ENCODE data around the gene AIPL1. TPM values are rescaled to one million over a fixed set of nuclear protein-coding genes. Genes with fewer than 3 reads are reported as not detected.

The AIPL1 gene
- polyA plus RNA-seq, 12 donors = not detected

DNA sequence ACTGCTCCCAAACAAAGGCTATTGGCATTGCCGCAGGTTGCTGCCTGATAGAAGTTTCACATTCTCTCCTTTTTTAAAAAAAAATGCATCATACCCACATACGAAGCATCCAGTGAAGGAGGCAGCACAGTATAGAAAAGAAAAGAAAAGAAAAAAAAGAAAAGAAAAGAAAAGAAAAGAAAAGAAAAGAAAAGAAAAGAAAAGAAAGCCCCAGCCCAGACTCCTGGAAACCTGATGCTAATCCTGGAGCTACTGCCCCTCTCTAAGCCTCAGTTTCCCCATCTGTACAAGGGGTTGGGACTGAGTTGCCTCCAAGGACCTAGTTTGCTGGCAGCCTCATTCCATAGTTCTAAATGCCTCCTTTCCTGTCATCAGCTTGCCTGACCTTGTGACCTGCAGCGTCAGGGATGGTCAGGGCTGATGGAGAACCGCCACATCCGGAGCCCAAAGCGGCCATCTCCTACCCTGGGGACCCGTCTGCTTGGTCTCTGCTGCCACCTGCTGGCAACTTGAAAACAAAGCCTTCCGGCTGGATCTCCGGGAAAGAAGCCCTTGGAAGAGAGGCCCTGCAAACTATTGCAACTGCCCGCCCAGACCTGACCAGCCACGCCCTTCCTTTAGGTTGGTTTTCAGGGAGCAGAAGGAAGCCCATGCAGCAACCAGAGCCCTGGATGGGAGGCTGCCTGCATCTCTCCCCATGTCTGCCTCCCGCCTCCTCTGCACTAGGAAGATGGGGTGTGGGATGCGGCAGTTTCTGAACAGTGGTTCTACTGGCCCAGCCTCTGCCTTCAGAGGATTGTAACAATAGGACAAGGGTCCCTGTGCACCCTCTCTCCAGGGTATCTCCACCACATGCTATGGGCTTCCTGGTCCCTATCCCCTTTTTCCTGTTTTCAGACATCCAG lies 13.0 kb downstream of the AIPL1 start:
- DNase-seq = peak; percentile 71

DNA sequence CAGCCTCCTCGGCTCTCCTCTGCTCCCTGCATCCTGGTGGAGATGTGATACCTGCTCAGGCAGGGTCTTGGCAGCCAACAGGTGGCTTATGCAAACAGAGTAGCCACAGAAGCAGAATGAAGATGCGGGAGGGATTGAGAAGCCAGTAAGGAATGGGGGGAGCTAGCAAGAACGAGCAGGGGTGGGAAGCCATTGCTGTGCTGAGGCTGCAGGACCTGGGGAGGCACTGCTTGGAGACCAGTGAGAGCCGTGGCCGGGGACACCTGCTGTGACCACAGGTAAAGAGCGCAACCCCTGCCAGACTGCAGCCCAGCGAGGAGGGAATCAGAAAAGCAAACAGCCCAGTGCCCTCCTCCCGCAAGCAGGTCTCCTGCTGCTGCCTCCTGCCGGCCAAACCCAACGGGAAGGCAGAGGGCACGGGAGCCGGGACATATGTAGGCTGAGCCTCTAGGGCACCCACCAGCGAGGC lies 14.7 kb downstream of the AIPL1 start:
- DNase-seq = no peak

DNA sequence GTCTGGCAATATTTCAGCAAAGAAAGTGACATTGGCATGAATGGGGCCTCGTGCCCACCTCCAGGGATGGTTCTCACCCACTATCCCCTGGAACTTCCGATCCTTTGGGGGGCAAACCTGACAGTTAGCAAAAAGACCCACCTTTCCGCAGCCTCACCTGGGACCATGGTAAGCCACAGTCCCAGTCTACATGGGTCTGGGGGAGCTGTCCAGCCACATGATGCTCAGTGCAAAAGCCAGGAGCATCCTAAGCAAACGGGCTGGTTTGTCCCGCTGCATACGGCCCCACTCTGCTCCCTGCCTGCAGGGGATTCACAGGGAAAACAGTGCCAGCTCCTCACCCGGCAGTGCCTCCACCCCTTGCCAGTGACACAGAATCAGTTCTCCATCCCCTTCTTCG lies 19.3 kb downstream of the AIPL1 start:
- no peak for DNase-seq

DNA sequence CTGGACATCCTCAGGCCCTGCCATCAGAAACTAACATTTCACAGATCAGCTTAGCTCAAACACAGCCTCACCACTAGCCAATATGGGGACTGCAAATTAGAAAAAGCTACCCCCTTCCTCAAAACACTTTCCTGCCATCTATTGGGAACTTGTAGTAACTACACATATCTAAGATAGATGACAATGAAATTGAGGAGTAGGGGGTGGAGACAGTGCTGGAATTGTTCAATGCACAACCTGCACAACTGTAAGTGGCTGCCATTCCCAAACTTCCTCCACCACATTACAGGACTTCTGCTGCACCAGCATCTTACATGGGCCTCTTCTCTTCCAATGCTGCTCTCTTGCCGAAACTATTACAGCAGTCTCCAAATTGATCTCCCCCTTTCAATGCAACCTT lies 21.9 kb downstream of the AIPL1 start:
- DNase-seq = no peak

DNA sequence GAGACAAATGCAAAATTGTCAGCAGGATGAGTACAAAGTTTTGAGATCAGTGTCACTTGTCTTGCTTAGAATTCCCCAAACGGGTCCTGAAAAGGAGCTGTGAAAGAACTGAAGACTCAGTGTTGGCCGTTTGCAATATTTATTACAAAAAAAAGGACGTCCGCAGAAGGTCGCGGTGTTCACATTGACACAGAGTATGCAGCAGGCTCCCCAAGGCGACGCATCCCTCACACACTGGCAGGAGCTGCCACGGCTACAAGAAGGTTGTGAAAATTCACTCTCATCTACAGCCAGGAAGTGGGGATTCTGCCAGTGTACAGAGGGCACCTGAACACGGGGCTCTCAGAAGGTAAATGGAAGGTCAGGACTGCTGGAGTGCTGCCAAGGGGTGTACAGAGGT lies 26.2 kb downstream of the AIPL1 start:
- DNase-seq = no peak

DNA sequence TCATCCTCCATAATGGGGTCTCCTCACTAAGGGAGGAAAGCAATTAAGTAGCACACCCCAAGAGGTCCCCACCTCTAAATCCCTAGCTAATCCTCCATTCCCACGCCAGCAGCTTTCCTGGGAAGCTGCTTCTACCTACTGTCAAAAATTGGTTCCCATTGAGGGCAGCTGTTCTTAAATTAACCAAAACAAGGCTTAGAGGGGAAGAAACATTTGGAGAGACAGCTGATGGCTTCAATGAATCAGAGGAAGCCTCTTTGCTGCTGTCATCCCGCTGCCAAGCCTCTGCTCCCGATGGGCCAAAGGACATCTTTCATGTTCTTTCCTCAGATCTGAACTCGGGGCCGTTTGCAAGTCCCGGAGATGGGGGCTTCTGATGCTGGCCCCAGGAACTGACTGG lies 26.6 kb downstream of the AIPL1 start:
- DNase-seq = no peak

DNA sequence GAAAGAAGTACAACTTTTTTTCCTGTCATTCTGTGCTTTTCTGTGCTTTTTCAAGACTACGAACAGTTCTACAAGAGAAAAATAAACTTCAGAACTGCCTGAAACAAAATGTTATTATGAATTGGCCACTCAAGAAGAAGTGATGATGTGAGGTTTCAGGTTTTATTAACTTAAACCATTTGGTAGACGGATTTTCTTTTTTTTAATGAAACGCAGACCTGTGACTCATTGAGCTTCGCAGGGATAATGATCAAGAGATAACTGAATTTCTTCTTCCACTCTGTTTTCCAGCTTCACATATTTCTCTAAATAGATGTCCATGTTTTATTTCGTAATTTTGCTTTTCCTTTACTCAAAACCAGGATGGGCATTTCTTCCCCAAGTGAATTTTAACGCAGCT lies 32.7 kb downstream of the AIPL1 start:
- DNase-seq = no peak

DNA sequence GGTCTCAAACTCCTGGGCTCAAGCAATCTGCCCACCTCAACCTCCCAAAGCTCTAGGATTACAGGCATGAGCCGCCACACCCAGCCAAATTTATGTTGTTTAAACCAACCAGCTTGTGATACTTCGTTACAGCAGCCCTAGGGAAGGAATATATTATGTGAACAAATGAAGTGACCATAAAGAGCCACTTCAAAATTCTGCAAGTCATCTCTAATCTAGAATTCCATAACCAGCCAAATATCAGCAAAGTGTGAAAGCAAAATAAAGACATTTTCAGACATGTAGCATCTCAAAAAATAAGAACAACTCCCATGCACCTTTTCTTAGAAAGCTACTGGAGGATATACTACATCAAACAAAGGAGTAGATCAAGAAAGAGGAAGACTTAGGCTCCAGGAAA lies 36.0 kb downstream of the AIPL1 start:
- DNase-seq = no peak

DNA sequence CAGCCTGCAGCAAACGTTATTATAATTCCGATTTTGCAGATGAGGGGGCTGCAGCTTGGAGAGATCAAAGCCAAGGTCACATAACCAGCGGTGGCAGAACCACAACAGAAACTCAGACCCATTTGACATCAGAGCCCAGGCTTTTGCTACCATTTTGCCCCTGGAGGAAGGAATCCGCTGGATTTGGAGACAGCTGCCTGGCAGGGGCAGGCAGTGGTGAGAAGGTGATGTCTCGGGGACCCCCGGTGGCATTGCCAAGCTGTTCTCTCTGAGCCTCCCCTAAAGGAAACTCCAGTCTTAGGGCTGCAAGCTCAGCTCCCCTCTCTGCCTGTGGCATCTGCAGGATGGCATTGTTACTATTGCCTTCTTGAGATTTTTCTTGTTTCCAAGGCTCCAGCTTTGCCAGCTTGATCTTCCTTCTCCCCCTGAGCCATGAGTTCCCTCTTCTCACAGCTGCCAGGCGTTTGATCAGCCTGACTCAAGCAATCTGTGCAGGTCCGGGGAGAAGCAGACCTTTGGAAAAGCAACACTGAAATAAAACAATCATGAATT lies 40.8 kb downstream of the AIPL1 start:
- no peak for DNase-seq

DNA sequence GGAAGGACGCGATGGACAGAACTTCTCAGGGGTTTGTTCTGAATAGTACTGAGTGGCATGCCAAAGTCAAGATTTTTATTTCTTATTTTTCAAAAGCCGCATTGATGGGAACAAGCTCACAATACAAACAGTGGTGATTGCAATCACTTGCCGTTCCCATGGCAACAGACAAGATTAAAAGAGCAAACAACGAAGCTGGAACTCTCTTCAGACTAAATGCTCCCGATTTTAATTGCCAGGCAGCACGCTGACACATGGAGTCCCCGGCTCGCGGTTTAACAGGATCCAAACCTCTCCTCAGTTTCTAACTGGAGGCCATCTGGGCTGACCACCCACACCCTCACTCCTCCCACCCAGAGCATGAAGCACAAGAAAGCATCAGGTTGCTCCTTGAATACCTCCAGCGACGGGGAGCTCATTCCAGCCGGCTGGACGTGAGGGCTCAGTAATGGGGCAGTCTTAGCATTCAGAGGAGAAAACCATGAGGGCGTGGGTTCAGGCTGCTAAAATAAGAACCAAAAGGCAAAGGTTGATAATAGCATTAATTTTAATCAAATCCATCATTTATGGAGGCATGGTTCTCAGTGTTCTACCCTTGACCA lies 41.5 kb downstream of the AIPL1 start:
- no peak for DNase-seq

DNA sequence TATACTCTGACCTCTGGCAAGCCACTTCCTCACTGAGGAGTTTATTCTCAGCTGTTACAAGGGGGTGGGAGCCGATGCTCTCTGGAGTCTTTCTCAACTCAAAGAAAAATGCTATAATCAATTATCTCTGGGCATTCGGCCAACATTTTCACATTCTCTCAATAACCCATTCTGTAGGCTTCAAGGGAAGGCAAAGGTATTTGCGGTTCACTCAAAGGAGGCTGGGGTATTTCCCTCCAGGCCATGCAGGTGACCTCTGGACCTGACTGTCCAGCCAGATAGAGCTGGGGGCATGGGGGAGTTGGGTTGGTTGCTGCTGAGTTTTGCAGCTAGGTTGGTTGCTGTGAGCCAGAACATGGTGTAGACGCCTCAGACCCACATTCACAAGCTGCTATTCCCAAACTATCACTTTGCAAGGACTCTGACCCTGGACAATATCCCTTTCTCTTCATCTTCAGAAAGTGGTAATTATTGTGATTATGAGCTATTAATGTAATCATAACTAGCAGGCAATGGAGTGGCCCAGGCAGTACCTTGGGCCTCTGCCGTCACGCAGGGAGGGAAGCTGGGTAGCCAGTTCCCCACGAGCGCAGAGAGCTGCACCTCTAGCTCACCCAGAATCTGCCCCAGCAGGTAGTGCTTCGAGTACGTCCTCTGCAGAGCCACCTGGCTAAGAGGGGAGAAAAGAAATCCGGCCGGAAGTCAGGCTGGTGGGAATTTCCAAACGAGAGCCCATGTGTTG lies 42.1 kb downstream of the AIPL1 start:
- DNase-seq = no peak

DNA sequence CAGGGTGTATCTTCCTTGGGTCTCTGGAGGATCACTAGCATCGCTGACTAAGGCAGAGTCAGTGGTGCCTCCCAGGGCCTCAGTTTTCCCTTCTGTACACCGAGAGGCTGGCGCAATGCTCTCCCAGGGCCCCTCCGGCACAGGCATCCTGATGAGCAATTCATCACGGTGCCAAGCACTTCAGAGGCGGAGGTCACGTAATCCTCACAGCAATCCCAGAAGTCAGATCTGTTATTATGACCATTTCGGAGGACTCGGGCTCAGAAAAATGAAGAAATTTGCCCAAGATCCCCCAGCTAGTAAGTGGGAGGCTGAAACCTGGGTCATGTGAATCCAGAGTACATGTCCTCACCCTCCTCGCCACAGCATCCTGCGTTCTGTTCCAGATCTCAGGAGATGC lies 46.5 kb downstream of the AIPL1 start:
- DNase-seq = no peak

DNA sequence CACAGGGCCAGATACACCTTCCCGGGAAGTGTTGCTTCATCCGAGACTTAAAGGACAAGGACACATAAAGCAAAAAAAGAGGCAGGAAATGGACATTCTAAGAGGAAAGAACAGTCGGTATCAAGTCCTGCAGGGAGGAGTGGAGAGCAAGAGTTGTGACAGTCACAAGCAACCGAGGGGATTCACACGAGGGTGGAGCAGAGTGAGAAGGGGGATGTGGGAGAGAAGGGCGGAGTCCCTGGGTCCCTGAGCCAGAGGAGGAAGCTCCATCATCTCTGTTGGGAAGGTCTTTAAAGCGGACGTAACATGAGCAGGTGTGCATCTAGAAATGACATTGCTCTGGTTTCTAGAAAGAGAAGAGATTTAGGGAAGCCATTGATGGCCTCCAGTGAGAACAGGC lies 47.1 kb downstream of the AIPL1 start:
- no peak for DNase-seq

DNA sequence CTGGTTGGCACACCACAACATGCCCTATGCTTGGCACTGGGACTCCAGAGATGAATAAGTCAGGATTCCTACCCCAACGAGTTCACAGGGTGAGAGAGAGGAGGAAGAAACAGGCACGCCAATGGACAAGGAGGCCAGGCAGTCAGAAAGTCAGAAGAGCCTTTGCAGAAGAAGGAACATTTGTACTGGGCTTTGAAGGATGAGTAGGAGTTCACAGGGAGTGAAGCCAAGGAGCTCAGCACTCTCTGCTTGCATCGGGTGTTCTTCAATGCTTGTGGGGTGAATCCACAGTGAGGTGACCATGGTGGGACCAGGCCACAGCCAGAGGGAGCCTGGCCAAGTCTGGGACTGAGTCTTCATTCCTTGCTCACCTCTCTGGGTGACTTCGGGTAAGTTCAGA lies 47.5 kb downstream of the AIPL1 start:
- no peak for DNase-seq

DNA sequence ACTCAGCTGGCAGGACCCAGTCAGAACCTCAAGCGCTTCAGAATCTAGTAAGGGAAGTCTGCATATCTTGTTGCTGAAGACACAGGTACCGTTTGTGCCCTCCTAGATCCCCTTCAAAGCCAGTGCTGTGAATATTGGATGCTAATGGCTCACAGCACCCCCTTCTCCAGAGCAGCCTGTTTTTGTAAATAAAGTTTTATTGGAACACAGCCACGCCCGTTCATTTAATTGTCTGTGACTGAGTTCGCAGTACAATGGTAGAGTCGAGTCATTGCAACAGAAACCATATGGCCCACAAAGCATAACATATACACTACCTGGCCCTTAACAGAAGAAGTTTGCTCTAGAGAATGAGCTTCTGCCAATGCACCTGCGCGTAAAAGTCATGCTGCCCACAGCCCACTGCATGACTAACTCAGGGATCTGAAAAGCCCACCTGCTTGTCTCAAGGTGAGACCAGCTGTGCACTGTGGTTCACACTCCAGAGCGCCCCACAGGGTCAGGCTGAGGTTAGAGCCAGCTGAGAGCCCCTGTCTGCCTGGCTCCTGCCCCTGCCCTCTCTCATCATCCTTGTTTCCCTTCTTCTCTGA lies 48.8 kb downstream of the AIPL1 start:
- DNase-seq = no peak

DNA sequence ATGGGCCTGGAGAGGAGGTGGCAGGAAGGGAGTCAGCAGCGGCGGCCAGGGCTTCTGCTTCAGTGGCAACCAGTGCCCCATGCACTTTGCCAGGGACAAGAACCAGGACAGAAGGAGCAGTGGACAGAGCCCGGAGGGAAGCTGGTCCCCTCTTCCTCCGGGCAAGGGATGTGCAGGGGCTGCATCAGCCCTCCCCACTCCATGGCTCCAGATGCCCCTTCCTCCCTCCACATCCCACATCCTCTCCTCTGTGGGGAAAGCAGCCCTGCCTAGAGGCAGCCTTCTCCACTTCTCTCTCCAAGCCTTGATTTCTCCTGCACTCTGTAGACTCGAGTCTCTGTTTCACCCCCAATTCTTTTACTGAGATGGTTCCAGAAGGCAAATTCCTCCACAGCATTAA lies 50.4 kb downstream of the AIPL1 start:
- DNase-seq = no peak

DNA sequence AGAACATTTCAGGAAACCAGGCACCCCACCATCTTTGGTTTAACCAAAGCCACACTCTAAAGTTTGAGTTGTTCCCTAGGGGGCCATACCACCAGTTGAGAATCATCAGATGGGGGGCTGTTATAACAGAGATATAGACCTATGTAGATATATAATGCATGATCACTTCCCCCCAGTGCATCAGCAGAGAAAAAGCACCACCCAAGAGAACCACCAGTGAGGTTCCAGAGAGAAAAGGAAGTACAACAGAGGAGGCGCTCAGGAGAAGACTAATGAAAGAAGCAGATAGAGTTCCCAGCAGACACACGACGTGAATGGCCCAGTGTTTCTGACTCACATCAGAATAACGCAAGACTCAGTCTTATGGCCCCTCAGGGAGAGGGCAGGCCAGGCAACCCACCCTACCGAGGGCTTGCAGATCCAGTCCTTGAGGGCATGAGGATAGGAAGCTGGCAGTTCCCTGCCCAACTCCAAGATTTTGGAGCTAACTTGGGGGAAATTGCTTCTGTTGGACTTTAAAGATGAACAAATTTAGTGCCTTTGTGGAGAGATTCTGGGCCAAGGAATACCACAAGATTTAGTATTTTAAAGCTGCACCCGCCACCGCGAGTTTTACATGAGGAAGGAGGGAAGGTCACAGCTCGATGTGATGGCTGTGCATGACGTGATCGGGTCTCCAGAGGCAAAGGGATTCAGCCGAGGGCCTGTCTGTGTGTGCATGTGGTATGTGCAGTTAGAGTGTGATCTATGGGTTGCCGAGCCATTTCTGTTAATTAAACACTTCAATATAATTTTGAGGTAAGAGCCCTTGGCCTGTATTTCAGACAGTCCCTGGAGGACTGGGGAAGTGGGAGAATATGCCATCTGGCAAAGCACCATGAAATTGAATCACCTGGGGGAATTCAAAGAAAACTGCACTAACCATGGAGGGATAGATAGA lies 53.1 kb downstream of the AIPL1 start:
- no peak for DNase-seq

DNA sequence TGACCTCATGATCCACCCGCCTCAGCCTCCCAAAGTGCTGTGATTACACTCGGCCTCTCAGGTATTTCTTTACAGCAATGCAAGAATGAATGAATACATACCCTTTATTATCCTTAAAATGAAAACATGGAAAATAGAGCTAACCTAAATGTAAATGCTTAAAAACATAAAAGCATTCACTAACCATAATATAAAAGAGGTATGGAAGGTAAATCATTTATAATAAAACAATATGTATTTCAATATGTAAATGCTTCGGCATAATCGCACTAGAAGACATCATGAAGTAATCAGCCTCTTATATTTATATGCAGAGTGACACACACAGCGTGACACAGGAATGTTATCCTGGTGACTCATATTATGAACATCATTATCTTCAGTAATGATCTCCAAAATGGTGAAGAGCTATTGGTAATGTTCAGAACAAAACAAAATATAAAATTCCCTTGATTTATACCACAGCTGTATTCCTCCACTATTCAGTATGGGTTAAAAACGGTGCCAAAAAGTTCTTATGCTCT lies 53.9 kb downstream of the AIPL1 start:
- no peak for DNase-seq

DNA sequence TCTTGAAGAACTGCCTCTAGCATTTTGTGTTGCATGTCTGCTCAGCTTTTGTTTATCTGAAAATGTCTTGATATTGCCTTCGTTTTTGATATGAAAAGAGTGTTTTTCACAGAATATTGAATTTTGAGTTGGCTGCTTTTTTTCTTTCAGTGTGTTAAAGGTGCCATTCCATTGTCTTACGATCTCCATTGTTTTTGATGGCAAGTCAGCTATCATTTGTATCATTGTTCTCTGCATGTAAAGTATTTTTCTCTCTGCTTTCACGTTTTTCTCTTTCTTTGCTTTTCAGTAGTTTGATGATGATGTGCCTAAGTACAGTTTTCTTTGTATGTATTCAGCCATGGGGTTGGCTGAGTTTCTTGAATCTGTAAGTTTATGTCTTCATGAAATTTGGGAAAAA lies 57.0 kb downstream of the AIPL1 start:
- no peak for DNase-seq

DNA sequence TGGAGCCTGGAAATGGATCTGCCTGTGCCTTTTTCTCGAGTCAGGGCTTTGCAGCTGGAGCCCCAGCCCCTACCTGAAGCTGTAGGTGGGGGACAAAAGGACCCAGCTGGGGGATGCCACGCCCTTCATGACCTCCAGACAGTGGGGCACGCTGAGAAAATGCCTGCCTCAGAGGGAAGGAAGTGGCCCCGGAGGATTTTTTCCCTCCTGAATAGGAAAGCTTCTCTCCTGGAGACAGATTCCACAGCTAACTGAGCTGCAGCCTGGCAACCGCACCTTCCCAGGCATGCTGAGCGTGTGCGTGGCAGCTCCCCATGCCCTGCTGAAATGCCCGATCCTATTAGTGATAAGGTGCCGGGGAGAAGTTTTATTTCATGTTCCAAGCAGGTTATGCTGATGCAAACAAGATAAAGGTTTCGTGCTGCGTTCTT lies 58.0 kb downstream of the AIPL1 start:
- DNase-seq = no peak
